GM20431 (cell line): Measurements from ENCODE around the gene ZNF829.

ENCODE experiments used
- in situ Hi-C: fragments of 300-500 bp; cut with MseI, MboI; formaldehyde crosslinking; loops from one replicate; pipeline ENCODE4 v1.15.0; 2020; ENCODE audit warnings: low sequenced_read_pairs; ENCODE audit not compliant: unreplicated experiment

Gene ZNF829

DNA sequence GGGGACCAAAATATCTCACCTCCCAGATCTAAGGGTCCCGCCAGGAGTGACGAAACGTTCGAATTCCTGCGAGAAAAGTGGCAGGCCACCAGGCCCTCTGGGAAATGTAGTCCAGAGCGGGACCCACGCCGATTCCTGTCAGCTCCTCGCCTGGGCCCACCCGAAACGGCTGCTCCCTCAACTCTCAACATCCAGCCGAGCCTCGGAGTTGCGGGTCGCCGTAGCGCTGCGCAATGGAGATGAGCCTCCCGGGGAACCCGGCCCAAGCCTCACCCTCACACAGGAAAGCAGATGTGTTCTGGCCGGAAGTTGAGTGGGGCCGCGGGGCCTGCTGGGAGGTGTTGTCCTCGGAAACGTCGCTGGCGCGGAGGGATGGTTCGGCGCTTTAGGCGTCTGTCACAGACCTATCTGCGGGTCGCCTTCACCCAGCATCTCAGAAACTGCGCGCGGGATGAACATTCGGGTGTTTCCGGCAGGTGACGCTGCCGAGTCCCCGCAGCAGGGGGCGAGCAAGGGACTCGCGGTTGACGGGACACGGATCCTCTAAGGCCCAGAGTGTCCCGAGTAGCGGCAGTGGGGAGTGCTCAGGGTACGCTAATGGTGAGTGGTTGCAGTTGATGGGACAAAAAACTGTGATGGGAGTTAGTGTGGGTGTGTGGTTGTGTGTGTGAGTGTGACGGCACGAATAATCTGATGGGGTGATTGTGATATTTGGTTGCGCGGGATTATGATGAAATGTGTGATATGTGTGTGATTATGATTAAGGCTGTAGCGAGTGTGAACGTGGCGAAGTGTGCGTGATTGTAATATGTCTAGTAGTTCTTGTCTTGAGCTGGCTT lies at the start of gene ZNF829, which contains the start of gene ZNF568:
TSS of gene ZNF829 (minus strand) at position 300 of the 839 bp plus-strand sequence. CDS start 1,124 bp downstream, outside the sequence.
TSS of gene ZNF568 (plus strand) at position 341 of the 839 bp plus-strand sequence. CDS start 6,439 bp downstream, outside the sequence.
- in situ Hi-C loops = no loop called here

DNA sequence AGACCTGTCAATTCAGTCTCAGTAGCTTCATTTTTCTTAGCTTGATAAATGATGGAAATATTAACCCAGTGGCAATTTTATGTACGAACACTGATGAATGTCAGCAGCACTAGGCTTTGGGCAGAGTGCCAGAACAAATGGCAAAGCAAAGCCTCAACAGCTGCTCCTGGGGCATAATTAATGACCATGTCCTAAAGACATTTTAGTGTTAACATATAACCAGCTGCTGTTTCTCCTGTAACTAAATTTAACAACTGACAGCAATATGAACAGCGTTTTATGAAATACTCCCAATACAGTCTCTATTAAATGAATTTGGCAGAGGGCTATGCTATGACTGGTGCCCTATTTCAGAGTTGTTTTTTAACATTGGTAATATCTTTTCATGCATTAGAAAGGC lies 47.2 kb upstream of the ZNF829 start:
- in situ Hi-C loops = no loop called here

DNA sequence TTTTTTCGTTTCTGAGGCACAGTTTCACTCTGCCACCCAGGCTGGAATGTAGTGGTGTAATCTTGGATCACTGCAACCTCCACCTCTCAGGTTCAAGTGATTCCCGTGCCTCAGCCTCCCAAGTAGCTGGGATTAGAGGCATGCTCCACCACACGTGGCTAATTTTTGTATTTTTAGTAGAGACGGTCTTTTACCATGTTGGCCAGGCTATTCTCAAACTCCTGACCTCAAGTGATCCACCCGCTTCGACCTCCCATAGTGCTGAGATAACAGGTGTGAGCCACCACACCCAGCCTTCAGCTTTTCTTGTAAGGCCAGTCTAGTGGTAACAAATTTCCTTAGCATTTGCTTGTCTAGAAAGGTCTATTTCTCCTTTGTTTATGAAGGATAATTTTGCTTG lies 46.3 kb upstream of the ZNF829 start:
- in situ Hi-C loops = no loop called here

DNA sequence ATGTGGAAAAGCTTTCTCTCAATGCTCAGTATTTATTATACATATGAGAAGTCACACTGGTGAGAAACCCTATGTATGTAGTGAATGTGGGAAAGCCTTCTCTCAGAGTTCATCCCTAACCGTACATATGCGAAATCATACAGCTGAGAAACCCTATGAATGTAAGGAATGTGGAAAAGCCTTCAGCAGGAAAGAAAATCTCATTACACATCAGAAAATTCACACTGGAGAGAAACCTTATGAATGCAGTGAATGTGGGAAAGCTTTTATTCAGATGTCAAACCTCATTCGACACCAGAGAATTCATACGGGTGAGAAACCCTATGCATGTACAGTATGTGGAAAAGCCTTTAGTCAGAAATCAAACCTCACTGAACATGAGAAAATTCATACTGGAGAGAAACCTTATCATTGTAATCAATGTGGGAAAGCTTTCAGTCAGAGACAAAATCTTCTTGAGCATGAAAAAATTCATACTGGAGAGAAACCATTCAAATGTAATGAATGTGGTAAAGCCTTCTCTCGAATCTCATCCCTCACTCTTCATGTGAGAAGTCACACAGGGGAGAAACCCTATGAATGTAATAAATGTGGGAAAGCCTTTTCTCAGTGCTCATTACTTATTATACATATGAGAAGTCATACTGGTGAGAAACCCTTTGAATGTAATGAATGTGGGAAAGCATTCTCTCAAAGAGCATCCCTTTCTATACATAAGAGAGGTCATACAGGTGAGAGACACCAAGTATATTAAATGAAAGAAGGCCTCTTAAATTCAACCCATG lies 34.4 kb upstream of the ZNF829 start:
- in situ Hi-C loops = no loop called here

DNA sequence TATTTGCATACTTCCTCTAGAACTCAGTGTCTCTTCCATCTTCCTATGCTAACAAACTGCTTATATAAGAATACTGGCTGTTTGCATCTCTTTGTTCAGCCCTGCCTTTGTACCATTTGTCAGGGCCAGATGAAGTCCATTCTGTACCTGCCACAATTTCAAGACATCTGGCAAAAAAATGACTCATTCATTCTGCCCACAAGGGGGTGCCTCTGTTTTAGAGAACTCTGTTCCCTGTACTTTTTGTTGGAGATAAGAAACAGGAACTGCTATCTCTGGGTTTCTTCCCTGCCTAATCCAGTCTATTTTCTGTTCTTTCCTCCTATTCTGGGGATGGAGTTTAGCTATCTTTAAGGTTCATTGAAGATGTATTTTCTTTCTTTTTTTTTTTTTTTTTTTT lies 23.1 kb upstream of the ZNF829 start:
- in situ Hi-C loops = no loop called here

DNA sequence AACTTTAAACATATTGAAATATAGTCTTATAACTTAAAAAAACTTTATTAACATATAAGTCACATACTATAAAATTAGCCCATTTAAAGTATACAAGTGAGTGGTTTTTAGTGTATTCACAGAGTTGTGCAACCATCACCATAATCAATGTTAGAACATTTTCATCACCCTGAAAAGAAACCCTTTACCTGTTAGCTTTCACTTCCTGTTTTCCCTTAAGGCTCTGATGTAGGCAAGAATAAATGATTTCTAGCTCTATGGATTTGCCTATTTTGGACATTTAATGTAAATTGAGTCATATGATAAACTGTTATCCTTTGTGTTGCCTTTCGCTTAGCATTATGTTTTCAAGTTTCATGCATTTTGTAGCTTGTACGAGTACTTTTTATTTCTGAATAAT lies 15.6 kb upstream of the ZNF829 start:
- in situ Hi-C loops = no loop called here

DNA sequence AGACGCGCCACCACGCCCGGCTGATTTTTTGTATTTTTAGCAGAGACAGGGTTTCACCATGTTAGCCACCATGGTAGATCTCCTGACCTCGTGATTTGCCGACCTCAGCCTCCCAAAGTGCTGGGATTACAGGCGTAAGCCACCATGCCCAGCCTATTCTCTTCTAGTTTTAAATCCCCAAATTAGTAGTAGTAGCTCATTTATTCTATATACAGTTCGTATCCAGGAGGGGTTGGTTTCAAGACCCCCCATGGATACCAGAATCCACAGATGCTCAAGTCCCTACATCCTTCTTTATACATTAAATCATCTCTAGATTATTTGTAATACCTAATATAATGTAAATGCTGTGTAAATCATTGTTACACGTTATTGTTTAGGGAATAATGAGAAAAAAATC lies 2.0 kb upstream of the ZNF829 start:
- in situ Hi-C loops = no loop called here

DNA sequence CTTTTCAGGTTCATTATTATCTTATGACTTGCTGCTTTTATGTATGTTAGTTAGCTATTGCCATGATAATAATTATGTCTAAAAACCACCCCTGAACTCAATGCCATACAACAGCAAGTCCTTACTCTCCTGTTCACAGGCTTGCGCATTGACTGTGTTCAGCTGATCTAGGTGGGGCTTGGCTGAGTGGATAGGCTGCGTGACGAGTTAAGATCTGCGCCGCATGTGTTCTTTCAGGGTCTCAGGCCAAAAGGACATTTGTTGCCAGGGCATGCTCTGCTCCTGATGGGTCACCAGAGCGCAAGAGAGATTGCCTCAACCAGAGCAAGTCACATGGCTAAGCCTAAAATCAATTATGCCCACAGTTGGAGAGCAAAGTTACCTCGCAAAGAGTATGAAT lies 900 bp upstream of the ZNF829 start:
- in situ Hi-C loops = no loop called here

DNA sequence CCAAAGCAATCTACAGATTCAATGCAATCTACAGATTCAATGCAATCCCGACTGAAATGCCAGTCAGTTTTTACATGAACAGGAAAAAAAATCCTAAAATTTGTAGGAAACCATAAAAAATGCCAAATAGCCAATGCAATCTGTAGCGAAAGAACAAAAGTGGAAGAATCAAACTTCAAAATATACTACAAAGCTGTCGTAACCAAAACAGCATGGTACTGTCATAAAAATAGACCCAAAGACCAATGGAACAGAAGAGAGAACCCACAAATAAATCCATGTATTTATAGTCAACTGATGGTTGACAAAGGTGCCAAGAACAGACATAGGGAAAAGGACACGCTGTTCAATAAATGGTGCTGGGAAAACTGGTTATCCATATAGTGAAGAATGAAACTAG lies 17.7 kb downstream of the ZNF829 start:
- in situ Hi-C loops = no loop called here

DNA sequence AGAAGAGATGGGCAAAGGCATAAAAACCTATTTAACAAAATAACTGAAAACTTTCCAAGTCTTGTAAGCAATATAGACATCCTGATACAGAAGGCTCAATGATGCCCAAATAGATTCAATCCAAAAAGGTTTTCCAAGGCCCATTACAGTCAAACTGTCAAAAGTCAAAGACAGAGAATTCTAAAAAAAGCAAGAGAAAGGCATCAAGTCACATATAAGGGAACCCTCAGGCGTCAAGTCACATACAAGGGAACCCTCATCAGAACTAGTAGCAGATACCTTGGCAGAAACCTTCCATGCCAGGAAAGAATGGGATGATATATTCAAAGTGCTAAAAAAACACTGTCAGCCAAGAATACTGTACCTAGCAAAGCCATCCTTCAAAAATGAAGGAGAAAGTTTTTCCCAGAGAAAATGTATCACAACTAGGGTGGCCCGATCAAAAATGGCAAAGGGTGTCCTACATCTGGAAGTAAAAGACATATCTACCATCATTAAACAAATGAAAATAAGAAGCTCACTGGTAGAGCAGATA lies 21.2 kb downstream of the ZNF829 start:
- in situ Hi-C loops = no loop called here

DNA sequence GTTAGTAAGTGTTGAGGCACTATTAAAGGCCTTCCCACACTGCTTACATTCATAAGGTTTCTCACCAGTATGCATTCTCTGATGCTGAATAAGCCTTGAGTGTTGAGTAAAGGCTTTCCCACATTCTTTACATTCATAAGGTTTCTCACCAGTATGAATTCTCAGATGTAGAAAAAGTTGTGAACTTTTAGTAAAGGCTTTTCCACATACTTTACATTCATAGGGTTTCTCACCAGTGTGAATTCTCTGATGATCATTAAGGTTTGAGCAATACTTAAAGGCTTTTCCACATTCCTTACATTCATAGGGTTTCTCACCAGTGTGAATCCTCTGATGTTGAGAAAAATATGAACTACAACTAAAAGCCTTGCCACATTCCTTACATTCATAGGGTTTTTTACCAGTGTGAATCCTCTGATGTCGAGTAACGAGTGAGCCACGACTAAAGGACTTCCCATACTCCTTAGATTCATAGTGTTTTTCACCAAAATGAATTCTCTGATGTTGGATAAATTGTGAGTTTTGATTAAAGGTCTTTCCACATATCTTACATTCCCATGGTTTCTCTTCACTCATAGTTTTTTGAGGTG lies 24.2 kb downstream of the ZNF829 start:
- in situ Hi-C loops = no loop called here

DNA sequence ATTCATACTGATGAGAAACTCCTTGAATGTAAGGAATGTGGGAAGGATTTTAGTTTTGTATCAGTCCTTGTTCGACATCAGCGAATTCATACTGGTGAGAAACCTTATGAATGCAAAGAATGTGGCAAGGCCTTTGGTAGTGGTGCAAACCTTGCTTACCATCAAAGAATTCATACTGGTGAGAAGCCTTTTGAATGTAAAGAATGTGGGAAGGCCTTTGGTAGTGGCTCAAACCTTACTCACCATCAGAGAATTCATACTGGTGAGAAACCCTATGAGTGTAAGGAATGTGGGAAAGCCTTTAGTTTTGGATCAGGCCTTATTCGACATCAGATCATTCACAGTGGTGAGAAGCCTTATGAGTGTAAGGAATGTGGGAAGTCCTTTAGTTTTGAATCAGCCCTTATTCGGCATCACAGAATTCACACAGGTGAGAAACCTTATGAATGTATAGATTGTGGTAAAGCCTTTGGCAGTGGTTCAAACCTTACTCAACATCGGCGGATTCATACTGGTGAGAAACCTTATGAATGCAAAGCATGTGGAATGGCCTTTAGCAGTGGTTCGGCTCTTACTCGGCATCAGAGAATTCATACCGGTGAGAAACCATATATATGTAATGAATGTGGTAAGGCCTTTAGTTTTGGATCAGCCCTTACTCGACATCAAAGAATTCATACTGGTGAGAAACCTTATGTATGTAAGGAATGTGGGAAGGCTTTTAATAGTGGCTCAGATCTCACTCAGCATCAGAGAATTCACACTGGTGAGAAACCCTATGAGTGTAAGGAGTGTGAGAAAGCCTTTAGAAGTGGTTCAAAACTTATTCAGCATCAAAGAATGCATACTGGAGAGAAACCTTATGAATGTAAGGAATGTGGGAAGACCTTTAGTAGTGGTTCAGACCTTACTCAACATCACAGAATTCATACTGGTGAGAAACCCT lies 38.8 kb downstream of the ZNF829 start:
- in situ Hi-C loops = no loop called here

DNA sequence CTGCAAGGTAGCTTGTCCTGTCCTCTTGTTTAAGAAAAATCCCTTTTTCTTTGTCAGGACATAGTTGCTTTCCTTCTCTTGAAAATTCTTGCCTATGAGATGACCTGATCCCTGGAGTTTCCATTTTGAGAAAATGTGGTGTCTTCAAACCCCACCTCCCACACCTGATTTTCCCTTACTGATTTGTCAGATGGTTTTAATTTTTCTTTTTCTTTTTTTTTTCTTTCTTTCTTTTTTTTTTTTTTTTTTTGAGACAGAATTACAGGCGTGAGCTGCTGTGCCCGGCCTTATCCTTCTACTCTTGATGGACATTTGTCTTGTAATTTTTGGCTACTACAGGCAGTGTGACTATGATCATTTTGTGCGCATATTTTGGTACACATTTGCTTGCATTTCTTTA lies 64.2 kb downstream of the ZNF829 start:
- in situ Hi-C loops = no loop called here

DNA sequence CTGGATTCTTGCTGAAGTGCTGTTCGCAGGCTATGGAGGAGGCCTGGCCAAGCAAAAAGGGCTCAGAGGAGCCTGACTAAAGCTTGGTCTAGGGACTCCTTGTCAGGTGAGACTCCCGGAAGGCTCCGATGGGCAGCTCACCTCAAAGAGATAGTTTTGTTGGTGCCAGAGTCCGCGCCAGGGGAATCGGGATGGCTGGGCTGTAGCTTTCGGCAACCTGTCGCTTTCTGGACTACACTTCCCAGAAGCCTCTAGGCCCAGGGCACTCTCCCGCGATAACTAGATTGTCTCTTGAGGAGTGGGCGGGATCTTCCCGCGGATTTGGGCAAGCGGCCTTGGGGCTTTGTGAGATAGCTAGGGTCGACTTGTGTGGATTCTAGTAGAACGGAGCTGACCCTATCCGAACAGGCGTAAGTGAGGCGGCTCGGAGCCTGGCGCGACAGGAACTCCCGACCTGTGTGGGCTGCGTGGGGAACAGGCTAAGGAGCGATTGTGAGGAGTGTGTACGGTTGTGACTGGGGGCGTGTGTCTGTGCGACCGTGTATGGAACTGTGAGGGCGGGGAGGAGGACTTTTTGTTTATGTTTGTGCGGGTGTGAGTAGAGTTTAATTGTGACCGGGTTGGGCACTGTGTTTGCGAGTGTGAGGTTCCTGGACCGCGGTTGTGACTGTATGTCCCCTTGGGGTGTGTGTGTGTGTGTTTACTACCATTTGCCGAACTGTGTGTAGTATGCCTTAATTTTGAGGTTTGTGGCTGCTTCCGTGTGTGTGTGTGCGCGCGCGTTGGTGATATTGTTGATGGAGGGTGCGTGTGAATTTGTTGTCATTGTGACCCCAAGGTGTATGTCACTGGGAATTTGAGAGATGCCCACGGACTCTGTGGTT lies 65.3 kb downstream of the ZNF829 start, which contains the start of gene ZNF345:
TSS of gene ZNF345 (plus strand) at position 318 of the 884 bp plus-strand sequence. CDS start 25,955 bp downstream, outside the sequence.
- in situ Hi-C loops = no loop called here

DNA sequence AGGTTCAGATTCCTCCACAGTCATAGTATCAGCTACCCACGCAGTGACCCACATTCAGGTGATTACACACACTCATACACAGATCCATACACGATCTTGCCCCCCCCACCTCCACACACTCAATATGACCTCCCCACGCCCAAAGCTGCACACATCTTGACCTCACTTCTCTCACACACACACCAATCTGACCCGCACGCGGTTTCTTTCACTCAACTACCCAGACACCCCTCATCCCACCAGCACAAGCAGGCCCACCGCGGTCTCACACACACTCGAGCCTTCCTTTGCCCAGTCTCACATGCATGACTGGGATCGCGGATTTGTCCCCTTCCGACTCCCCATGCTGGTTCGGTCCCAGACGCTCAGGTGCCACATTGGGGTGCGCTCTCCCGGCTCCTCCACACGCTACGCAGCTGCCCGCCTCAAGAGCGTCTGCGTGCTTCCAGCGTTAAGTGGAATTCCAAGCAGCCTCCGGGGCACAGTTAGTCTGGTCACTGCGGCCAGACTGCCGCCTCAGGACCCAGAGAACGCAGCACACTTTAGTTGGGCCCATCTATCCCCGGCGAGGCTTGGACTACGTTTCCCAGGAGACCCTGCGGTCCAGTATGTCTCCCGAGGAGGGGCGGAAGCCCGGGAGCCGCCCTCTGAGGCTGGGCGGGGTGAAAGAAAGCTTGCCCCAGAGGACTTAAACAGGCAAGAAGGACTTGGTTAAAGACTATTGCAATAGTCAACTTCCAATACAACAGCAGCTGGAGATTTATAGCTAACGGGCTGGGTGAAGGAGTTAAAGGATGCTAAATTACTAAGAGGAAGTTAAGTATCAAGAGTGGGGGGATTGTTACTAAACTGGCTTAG lies 66.2 kb downstream of the ZNF829 start:
- in situ Hi-C loops = no loop called here

DNA sequence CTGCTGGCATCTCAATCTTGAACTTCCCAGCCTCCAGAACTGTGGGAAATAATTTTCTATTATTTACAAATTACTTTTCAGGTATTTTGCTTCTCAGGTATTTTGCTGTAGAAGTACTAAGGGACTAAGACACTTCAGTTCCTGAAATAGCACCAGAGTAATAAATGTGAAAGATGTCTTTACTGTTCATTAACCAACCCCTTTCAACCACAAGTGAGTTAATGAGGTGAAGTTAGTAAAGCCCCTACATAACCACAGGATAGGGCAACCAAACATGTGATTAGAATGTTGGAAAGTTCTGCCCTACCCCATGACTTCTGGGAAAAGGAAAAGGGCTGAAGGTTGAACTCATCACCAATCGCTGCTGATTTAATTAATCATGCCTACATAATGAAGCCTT lies 68.1 kb downstream of the ZNF829 start:
- in situ Hi-C loops = no loop called here

DNA sequence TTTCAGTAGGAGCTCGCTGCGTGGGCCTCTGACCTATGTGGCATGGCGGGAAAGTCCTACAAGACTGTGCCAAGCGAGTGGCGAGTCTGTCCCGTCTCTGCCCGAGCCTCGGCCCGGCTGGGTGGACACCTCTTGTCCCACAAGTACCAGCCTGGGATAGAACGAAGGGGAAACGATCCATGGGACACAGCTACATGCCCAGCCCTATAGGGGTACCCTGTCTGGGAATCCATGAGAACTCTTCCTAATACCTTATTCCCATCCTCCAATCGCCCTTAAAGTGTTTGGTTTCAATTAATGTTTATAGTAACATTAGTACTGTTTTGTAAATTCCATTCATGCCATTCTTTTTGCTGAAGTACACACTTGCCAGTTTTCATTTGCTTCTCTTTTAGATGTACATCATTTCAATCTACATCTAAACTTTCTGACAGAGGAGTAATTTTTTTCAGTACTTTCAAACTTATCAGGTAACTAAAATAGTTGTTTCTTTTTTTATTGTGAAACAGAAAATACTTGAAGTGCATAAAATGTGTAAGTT lies 77.2 kb downstream of the ZNF829 start:
- in situ Hi-C loops = no loop called here
